Right atrium auricular region (tissue), 2 donors: ENCODE data around the gene CTSV. TPM values are rescaled to one million over a fixed set of nuclear protein-coding genes. Genes with fewer than 3 reads are reported as not detected.
A peak's percentile ranks its signal among the peaks of the same experiment; 100 is the strongest.
"Not testable (repeated sequence)": the region's sequence is repeated elsewhere in the genome, so short reads cannot be mapped to it uniquely, and the experiment has no call there.

Experiments used
- DNase-seq: peaks from one replicate; pipeline ENCODE4 v3.0.0-alpha.2; 2019; ENCODE audit warnings: low spot score
- H3K27ac ChIP-seq, 2 donors: fragments of 200-600 bp; sonication (generic); 1 replicate in 1 of 2; 2 replicates in 1 of 2; pipeline ENCODE4 v1.5.1; 2016 to 2019
- H3K27me3 ChIP-seq, 2 donors: fragments of 200-600 bp; sonication (generic); one replicate each; pipeline versions ENCODE4 v1.5.1 to v1.6.0; 2017 to 2019
- H3K36me3 ChIP-seq: fragments of 200-600 bp; sonication (generic); one replicate; pipeline ENCODE4 v1.5.1; 2016
- H3K4me1 ChIP-seq, 2 donors: fragments of 200-600 bp; sonication (generic); one replicate each; pipeline versions ENCODE4 v1.5.1 to v1.6.0; 2017 to 2019
- H3K4me3 ChIP-seq, 2 donors: fragments of 200-600 bp; sonication (generic); 1 replicate in 1 of 2; 2 replicates in 1 of 2; pipeline ENCODE4 v1.5.1; 2017 to 2019; ENCODE audit warnings: mild to moderate bottlenecking in 1 of 2, moderate library complexity in 1 of 2
- H3K9me3 ChIP-seq, 2 donors: fragments of 200-600 bp; sonication (generic); one replicate each; pipeline ENCODE4 v1.5.1; 2019
- total RNA-seq, 2 donors: library from RNA; depleted of rRNA; stranded (reverse); fragments of >200 nt; gene quantifications; one replicate each; pipeline ENCODE4 v1.1.0, GENCODE V29; 2016

Gene CTSV
- total RNA-seq, 2 donors from 2014 or later: not detected

DNA sequence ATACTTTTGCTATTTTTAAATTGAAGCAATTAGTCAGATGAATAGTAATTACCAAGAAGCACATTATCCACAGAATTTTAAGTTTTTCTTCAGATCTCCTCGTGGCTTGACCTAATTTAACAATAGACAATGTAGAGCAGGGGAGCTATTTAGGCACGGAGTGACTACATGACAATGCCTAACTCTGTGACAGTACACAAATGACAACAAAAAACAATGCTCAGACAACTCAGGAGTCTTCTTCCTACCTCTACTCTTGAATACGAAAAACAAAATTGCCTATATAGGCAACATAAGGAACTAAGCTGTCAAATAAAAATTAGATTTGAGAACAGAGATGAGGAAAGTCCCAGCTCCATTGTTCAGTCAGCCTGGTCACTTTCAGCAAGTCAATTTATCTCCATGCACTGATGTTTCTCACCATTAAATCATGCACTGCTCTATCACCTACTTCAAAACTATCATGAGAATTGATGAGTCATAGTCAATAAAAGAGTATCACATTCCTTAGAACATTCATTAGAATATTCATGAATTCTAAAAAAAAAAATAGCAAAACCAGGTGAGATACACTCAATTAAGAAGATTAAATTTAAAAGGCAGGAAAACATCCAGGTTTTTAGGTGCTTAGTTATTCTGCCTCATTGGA is 38.7 kb downstream of the CTSV start:
- H3K36me3 ChIP-seq, H3K27ac ChIP-seq, DNase-seq, H3K4me3 ChIP-seq, H3K9me3 ChIP-seq, H3K27me3 ChIP-seq, H3K4me1 ChIP-seq: not testable (repeated sequence)

DNA sequence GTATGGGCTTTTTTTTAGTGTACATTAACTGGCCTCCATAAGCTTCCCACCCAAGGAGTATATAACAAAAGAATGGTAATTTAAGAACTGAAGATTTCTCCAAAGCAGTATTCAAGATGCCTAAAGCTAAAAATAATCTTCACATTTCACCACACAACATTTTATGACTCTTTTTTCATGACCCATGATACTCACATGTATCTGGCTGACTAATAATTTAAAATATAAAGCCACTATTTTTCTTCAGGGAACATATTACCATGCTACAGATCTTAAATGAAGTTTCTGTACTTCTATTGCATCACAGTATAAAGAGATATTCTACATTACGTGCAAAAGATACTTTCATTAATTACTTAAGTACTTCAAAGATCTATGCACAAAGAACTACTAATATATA is 39.2 kb downstream of the CTSV start:
- H3K4me3 ChIP-seq, H3K36me3 ChIP-seq, H3K9me3 ChIP-seq, H3K27me3 ChIP-seq, H3K4me1 ChIP-seq, DNase-seq, H3K27ac ChIP-seq: not testable (repeated sequence)

GRCh38 chr9:96997009-96997701 is 41.8 kb downstream of the CTSV start:
- H3K36me3 ChIP-seq, H3K27ac ChIP-seq, H3K4me3 ChIP-seq, H3K9me3 ChIP-seq, DNase-seq, H3K4me1 ChIP-seq, H3K27me3 ChIP-seq: not testable (repeated sequence)

GRCh38 chr9:96994531-96995016 is 44.4 kb downstream of the CTSV start:
- H3K27ac ChIP-seq, H3K9me3 ChIP-seq, H3K27me3 ChIP-seq, H3K36me3 ChIP-seq, H3K4me1 ChIP-seq, H3K4me3 ChIP-seq, DNase-seq: not testable (repeated sequence)

GRCh38 chr9:96992303-96992702 is 46.6 kb downstream of the CTSV start:
- H3K27me3 ChIP-seq, H3K9me3 ChIP-seq, H3K4me1 ChIP-seq, DNase-seq, H3K36me3 ChIP-seq, H3K4me3 ChIP-seq, H3K27ac ChIP-seq: not testable (repeated sequence)

DNA sequence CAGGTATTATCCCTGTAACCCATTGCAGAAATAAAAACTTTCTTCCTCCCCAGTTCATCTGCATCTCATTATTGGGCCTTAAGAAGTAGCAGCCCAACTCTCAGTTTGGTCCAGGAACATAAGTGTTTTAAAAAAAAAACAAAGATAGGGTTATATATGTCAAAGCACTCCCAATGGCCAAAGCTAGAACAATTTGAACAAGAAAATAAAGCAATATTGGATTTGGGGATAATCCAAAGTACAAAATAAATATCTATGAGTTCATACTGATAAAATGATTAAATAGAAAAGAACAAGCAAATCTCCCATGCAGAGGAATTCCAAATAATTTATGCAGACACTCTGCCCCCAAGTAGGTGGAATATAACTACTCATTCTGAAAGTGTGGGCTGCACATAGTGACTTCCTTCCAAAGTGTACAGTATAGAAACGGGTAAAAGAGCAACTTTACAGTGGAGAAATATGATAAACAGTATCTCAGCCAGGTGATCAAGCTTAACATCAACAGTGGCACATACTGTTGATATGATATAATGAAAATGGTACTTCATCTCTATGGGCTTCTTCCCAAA is 49.1 kb downstream of the CTSV start:
- DNase-seq, H3K4me3 ChIP-seq, H3K4me1 ChIP-seq, H3K27me3 ChIP-seq, H3K9me3 ChIP-seq, H3K36me3 ChIP-seq, H3K27ac ChIP-seq: not testable (repeated sequence)

- not testable (repeated sequence) for DNase-seq, H3K4me1 ChIP-seq, H3K27me3 ChIP-seq, H3K27ac ChIP-seq, H3K36me3 ChIP-seq, H3K9me3 ChIP-seq, H3K4me3 ChIP-seq
Measured at GRCh38 chr9:96984887-96985286, 54.1 kb downstream of the CTSV start.

- H3K4me1 ChIP-seq, H3K4me3 ChIP-seq, H3K9me3 ChIP-seq, H3K27me3 ChIP-seq, H3K36me3 ChIP-seq, DNase-seq: not testable (repeated sequence)
- peak overlapping the region in 1 of 2 donors; percentile 24 for H3K27ac ChIP-seq
Measured at GRCh38 chr9:96984139-96984538, 54.8 kb downstream of the CTSV start.

GRCh38 chr9:96983496-96984122 is 55.3 kb downstream of the CTSV start:
- H3K9me3 ChIP-seq, DNase-seq, H3K27me3 ChIP-seq, H3K4me1 ChIP-seq, H3K4me3 ChIP-seq, H3K36me3 ChIP-seq: not testable (repeated sequence)
- H3K27ac ChIP-seq: peak overlapping the region in 1 of 2 donors; percentile 24

Other genes with a start within 250 kb of the CTSV start
- gene ZNF782, start 184.6 kb downstream of the CTSV start, total RNA-seq: 1 to 10 TPM; 4.6 to 5.5 TPM
- not detected for gene NUTM2G, start 110.3 kb downstream of the CTSV start, total RNA-seq